Stimulated activated CD8-positive, alpha-beta memory T cell treated with anti-CD3 and anti-CD28 coated beads, Interleukin-4, amount 100 ng/mL, for 4 hours (primary cell): ENCODE results near the gene TCIRG1.
"Not testable (repeated sequence)": the region's sequence is repeated elsewhere in the genome, so short reads cannot be mapped to it uniquely, and the experiment has no call there.

Experiments
- DNase-seq, 2 donors: peaks; one replicate each; pipeline ENCODE4 v3.0.0-alpha.2; 2020; ENCODE audit warnings: low read depth in 2 of 2, low spot score in 1 of 2

Gene TCIRG1

DNA sequence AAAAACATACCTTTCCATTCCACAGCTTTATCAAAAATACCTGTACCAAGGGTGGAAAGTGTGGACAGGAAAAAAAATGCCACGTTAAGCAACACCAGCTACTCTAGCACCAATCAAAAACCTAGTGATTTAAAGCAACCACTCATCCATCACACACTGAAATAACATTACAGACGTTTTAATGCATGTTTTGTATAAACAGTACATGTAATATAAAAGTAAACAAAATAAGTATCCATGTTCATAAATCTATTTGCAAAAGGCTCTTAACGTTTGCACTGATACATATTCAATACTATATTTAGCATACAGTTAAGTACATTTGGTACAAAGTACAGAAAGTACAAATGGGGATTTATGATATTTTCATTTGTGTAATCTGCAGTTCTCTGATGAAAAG, 43.7 kb downstream of the TCIRG1 start:
- DNase-seq, result no peak

DNA sequence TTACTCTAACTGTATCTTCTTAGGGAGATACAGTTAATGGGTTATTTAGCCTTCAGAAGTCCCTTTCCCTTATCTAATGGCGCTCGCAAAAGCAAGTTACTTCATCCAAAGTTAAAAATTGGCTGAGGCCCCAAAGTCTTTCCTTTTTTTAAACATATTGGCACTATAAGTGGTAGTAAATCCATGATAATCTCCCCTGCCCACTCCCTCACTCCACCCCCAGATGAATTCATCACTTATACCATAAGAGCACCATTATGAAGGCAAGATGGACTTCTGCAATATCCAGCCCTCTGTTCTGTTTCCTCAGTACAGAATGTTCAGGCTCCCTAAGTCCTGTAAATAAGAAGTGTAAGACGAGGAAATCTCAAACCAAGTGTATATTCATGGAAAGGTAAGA, 44.7 kb downstream of the TCIRG1 start:
- no peak for DNase-seq

DNA sequence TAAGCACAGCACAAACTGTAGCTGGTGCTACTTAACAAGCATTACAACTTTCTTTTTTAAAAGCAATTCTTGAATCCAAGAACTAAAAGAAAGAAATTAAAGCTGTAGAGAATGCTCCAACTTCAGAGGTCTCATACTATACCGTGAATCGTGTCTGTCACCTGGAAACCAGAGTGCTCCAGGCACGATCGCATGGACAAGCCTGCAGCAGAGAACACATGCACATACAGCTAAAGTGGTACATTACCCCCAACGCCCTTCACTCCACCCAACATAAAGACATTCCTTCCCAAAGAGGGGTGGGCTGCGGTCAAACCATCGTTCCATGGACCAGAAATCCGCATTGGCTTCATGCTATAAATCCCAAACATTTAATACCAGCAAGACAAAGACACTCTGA, 50.9 kb downstream of the TCIRG1 start:
- DNase-seq, result no peak

DNA sequence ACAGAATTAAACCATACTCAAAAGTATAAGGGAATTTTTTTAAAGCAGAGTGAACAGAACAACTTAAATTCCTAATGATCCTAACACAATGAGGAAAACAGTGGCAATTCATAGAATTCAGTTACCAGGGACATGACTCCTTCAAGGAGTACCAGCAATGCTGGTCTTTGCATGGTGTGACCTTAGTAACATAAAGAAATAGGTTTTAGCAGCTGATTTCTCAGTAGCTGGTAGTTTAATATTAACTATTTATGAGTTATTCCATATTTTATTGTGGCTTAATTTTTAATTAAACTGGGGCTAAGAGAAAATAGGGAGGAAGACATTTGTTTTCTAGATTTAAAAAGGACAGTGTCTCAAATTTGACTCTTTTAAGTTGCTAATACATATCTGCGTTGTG, 51.5 kb downstream of the TCIRG1 start:
- no peak for DNase-seq

DNA sequence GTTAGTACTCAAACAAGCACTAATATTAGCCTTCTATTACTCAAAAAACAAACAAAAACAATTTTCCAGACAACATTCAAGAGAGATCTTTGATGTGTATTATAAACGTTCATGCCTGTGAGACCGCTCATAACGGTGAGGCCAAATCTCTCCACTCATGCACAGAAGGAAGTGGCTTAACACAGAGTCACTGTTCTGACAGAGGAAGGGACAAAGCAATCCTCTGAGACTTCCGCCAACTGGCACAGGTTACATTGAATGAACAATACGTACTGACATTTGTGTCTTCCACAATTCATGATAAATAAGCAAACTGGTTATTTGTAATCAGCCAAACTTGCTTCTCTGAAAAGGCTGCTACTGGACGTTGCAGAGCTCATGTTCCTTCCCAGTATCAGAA, 51.9 kb downstream of the TCIRG1 start:
- DNase-seq, result no peak

DNA sequence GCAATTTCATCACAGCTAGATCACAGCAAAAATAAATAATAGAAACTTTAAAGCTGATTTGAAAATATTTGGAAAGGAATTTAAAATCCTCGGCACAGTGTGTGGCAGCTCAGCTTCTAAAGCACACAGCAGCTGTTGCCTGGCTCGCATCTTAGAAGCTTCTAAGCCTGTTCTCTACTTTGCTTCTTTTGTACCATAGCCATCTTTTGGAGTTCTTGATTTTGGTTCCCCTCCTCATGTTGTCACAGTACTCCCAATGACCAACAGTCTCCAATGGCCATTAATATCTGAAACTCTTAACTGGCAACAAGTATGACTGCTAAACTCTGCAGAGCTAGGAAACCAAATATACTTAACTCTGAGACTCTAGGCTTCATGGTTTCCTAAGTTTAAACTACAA, 53.6 kb downstream of the TCIRG1 start:
- DNase-seq, result no peak

DNA sequence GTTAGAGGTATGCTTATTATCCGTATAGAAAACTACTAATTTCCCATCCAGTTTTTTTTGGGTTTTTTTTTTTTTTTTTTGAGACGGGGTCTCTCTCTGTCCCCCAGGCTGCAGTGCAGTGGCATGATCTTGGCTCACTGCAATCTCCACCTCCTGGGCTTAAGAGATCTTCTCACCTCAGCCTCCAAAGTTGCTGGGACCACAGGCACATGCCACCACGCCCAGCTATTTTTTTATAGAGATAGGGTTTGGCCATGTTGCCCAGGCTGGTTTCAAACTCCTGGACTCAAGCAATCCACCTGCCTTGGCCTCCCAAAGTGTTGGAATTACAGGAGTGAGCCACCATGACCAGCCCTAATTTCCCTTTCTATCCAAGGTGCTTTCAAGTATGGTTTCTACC, 54.1 kb downstream of the TCIRG1 start:
- DNase-seq, result not testable (repeated sequence)

DNA sequence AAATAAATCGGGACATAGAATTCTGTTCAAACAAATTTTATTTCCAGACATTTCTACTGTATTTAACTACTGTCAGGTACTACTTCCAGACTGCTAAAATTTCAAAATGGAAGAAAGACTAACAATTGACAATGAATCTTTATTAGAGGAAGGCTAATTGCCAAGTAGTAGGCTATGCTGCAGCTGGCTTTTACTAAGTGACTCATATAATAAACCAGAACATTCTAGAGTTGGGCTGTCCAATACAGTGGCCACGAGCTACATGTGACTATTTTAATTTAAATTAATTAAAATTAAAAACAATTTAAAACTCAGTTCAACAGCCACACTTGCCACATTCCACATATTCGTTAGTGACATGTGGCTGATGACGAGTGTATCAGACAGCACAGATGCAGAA, 54.7 kb downstream of the TCIRG1 start:
- no peak for DNase-seq

DNA sequence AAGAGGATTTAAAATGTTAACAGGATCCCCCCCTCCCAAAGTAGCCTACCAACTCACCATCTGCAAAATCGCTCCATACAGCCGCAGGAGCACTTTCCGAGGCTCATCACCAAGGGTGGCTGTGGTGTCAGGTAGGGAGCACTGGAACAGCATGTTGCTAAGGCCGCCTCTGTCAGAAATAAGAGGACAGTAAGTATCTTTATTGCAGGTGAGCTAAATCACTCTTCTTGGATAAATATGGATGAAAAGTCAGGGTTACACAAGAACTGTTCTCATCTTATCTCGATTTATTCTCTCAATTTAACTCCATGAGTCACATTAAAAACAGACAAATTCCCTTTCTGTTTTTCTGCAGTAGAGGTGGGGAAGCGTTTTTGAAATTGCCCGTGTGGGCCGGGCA, 58.1 kb downstream of the TCIRG1 start:
- no peak for DNase-seq

DNA sequence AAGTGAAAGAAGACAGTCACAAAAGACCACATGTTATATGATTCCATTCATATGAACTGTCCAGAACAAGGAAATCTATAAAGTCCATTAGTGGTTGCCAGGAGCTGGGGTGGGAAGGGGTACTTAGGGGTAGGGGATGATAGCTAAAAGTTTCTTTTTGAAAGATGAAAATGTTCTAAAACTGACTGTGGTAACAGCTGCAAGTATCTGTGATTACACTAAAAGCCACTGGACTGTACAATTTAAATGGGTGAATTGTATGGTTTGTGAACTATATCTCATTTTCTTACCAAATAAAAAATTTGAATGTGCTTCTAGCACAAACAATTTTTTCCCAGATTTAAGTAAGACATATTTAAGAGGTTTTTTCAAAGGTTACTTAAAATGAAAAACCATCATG, 60.2 kb downstream of the TCIRG1 start:
- no peak for DNase-seq

DNA sequence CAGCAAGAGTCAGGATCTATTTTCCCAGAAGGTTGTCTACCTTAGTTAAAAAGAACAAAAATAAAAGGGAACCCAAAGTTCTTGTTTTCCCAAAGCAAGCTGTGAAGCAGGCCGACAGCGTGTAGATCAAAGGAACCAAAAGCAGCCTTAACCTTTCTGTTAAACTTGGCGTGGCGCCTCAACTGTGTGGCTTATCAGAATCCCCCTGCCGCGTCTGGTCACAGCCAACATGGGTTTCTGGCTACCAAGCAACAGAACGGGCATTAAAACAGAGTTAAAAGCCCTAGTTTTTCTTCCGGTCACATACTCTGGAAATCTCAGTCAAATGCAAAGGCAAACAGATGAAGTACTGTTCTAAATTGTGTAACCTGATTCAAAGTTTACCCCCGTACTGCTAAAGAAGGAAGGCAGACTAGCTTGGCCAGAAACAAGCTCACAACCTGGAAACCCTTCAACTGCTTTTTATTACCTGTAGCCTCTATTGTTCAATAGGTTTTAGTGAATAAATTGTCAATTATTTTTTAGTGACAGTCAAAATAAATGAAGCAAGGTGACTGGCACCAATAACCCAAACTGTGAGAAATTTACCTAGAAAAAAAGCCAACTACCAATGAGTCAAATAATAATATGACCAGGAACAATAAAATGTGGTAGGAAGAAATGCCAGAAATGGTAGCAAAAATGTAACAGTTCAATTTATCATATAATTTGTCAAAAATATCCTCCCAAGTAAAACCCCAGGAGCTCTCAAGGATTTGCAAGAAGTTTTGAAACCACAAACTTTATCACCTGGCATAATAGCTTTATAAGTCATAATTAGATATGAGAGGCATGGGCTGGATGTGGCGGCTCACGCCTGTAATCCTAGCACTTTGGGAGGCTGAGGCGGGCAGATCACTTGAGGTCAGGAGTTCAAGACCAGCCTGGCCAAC, 60.9 kb downstream of the TCIRG1 start:
- no peak for DNase-seq
